Stimulated activated CD8-positive, alpha-beta memory T cell treated with anti-CD3 and anti-CD28 coated beads, Interleukin-4, amount 100 ng/mL, for 48 hours (primary cell): Measurements from ENCODE around the gene FZD7.

Source experiments
- DNase-seq: peaks from one replicate; pipeline ENCODE4 v3.0.0-alpha.2; 2020

FZD7 gene

DNA sequence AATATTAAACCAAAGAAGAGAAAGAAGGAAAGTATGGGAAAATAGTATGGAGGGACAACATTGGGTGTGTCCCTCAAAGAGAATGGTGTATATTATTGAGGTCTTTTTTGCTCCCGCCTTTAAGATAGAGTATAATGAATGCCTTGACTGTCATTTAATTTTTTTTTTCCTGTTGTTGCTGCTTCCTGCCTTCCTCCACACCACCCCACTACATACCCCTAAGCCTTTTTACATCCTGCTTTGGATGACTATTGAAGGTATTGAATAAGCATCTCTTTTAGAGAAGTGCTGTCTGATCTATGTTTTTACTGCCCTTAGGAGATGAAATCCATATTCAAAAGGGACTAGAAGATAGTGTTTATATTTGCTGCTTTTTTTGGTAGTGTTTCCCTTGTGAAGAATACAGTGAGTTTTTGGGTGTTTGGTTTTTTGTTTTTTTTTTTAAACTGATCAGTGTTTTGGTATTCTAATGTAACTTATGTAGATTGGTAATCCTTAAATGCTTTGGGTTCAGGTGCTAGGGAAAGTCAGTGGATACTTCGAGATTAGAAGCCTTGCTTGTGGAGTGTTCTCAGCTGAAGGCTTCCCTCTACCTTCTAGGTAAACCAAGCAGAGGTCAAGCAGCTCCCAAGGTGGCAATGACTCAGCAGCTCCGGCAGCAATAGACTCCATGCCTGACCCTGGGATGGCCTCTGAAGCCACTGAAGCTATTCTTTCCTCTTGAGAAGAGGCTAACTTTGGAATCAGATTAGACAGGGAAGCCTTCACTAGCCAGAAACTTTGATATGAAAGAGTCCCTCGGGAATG is 5.0 kb downstream of the FZD7 start:
- DNase-seq: no peak

DNA sequence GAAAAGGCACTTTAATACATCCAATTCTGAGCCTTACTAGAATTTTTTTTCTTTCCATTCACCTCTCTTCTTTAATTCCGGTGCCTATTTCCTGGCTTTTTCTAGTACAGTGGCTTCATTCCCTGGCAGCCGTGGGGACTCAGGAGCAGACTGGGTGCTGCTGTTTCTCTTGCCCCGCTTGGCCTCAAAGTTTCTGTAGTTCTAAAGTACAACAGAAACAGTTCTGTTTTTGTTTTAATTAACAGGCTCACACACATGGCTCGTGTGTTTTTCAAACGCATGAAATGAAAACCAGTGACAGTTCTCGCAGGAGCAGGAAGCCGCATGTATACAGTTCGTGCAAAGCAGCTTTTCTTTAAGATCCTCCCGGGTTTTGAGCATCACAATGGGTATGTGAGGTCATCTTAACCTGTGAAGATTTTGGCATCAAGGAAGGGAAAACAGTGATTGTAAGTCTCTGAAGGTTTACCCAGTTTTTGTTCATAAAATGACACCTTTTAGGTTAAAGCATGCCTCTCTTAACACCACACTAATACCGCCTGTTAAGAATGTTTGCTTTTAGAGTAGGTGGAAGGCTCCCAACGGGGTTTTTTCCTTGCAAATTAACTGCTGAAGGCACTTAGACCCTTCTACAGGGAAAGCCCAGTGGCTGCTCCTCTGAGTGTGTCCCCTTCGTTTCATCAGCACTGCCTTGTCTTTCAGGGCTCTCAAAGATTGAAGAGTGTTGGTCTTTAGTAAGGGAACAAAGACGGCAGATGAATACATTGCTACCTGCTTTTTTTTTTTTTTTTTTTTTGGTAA is 5.8 kb downstream of the FZD7 start:
- no peak for DNase-seq

DNA sequence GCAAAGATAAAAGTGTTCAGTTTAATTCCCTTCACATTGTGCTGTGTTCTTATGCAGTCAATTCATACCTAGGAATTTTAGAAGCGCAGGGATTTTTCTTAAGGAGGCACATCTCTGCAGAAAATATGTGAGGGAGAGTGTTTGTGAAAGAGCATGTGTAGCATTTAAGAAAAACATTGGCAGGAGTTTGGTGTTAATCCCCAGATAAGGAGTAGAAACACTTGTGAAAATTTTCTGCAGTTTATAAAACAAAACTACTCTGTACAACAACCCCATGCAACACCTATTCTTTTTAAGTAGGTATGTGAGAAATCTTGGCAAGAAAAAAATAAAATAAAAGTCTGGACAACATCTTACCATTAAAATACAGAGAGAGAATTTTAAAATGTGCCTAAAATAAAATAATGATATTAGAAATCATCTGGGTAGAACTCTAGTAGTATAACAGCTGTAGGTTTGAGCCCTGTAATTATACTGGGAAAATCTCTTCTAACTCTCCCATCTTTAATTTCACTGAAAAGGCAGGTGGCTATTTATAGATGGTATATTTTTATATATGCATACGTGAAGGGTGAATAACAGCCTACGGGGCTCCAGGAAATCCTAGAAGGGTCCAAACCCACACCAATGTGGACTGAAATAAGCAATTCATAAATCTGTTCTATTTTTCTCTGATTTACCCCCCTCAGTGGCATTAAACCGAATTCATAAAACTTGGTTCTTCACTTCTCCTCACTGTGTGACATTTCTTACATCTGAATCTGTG is 6.6 kb downstream of the FZD7 start:
- DNase-seq: no peak

DNA sequence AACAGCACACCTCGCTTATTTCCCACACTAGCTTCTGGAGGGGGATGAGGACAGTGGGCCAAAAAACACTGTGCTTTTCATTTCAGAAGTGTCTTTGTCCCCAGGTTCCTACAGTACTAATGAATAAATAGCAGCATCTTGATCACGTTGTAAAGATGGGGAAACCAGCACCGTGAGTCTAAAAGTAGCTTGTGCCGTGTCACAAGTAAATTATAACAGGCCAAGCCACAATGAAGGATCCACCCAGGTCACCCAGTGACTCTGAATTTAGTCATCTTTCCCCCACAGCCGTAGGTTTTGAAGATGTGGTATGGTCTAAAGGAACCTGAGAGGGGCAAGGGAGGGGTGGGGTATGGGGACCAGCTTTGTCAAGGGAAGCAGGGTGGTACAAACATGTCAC is 8.8 kb downstream of the FZD7 start:
- no peak for DNase-seq

DNA sequence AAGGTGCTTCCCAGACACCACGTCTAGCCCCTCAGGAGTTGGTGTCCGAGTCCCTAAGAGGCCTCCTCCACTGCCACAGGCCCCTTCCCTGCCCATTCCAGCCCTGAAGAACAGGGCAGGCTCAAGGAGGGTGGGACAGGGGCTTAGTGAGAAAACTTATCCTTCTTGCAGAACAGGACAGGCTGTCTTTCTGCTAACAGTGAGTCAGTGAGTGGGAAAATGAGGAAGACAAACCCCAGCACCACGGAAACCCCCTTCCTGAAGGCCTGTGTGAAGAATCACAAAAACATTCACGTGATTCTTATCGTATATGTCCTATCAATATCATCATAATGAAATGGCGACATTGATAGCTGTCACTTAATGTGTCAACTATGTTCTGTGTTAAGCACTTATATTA is 9.8 kb downstream of the FZD7 start:
- no peak for DNase-seq

GRCh38 chr2:202044777-202045176 is 11.1 kb downstream of the FZD7 start:
- DNase-seq: no peak

- no peak for DNase-seq
These were observed 12.9 kb downstream of the FZD7 start for GRCh38 chr2:202046572-202046971.

DNA sequence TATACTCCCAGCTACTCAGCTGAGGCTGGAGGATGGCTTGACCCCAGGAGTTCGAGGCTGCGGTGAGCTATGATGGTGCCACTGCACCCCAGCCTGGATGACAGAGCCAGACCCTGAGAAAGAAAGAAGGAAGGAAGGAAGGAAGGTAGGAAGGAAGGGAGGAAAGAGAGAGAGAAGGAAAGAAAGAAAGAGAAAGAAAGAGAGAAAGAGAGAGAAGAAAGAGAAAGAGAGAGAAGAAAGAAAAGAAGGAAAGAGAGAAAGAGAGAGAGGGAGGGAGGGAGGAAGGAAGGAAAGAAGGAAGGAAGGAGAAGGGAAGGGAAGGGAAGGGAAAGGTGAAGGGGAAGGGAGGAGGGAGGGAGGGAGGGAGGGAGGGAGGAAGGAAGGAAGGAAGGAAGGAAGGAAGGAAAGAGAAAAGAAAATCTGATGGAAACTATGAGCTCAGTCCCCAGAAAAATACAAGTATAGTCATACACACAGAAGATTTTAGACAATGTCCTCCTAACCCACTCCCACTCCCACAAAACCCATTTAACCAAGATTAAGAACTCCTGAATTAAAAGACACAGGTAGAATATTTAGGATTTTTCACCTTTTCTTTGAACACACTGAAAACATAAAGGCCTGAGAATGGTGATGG is 15.6 kb downstream of the FZD7 start:
- DNase-seq: no peak

GRCh38 chr2:202049840-202050239 is 16.2 kb downstream of the FZD7 start:
- DNase-seq: no peak

DNA sequence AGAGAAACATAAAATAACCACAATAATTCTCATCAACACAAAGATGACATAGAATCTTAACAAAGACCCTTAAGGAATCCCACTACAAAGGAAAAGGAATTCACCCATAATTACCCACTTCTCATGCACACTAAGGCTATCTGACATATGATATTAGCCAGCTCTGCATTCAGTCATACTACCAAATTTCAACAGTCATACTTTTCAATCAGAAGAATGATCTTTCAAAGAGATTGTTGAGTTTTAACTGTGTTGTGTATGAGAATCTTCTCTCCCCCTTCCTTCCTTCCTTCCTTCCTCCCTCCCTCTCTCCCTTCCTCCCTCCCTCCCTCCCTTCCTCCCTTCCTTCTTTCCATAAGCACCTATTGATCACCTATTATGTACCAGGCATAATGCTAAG is 17.0 kb downstream of the FZD7 start:
- DNase-seq: no peak

DNA sequence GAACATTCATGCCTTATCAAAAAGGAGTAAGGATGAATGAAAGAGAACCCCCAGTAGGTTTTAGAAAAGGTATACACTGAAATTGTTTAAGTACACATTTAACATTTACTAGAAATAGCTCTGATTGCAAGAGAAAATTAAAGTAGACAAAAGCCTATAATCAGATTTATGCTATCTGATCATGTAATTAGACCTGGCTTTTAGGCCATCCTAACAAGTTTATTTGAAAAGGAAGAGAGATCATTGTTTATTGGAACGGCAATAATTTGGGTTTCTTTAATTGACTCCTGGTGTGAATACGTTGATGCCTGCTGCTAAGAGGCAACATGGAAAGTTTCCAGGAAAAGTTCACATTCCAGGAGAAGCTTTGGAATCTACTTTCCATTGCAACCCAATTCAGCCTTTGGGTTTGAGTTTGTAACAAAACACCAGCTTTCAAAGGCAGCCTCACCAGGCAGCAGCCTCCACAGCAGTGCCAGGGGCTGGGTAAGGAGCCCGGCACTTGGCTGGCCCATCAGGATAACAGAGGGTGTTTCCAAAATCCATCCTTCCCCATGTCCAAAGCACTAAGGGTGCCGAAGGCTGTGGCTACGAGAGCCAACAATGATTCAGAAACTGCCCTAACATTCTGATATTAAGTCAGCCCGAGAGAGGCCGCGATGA is 18.0 kb downstream of the FZD7 start:
- DNase-seq: no peak

- no peak for DNase-seq
These were observed 18.6 kb downstream of the FZD7 start for GRCh38 chr2:202052235-202052634.

GRCh38 chr2:202054679-202055078 is 21.0 kb downstream of the FZD7 start:
- DNase-seq: no peak

DNA sequence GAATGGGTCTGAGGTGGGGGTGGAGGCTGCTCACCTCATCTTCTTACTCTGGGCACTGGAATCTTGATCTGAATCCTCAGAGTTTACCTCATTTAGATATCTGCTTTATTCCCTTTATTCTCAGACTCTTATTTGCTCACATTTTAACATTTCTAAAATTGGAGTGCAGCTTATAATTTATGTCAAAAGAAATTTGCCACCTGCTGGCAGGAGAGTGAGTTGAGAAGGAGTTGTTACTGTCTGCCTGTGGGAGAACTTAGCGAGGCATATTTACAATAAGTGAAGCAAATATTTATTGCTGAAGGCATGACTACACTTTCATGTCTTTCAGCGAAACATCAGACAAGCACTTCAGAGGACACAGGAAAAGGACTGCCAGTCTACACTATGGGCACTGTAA is 23.0 kb downstream of the FZD7 start:
- DNase-seq: no peak

DNA sequence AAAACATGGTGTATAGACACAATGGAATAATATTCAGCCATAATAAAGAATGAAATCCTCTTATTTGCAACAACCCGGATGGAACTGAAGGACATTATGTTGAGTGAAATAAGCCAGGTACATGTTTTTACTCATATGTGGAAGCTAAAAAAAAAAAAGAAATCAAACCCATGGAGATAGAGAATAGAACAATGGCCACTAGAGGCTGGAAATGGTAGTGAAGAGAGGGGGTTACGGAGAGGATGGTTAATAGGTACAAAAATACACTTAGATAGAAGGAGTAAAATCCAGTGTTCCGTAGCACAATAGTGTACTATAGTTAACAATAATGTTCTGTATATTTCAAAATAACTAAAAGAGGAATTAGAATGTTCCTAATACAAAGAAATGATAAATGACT is 26.6 kb downstream of the FZD7 start:
- no peak for DNase-seq

GRCh38 chr2:202061695-202062094 is 28.0 kb downstream of the FZD7 start:
- DNase-seq: no peak

- no peak for DNase-seq
These were observed 30.7 kb downstream of the FZD7 start for GRCh38 chr2:202064171-202064880.

GRCh38 chr2:202064881-202065230 is 31.2 kb downstream of the FZD7 start:
- no peak for DNase-seq

- no peak for DNase-seq
These were observed 32.2 kb downstream of the FZD7 start for GRCh38 chr2:202065876-202066275.

DNA sequence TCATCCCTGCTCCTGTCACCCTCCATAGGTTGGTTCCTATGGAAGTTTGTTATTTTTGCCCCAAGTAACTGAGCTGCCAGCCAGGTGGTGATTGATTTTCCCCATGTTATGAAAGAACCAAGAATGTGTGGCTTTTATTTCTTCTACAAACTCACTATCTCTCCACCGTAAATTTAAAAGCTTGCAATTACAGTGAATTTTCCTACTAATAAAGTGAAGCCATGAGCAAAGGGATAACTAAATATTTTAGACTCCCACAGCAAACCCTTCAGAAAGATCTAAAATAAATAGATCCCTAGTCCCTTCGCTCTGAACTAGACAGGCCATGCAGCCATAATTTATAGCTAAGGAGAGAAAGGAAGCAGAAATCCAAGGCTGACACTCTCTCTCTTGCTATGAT is 33.2 kb downstream of the FZD7 start:
- DNase-seq: no peak

DNA sequence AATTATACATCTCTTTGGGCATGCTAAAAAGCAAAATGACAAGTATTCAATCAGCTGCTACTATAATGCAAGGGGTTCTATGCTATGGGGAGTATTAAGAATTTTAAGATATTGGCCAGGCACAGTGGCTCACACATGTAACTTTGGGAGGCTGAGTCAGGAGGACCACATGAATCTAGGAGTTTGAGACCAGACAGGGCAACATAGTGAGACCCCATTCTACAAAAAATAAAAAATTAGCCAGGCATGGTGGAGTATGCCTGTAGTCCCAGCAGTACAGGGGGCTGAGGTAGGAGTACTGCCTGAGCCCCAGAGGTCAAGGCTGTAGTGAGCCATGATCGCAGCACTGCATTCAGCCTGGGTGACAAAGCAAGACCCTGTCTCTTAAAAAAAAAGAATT is 33.9 kb downstream of the FZD7 start:
- no peak for DNase-seq
